ENCODE measurements around the gene ZNF592. TPM values are rescaled to one million over a fixed set of nuclear protein-coding genes. Genes with fewer than 3 reads are reported as not detected.
"Not testable (repeated sequence)": the region's sequence is repeated elsewhere in the genome, so short reads cannot be mapped to it uniquely, and the experiment has no call there.

Gene ZNF592
- polyA plus RNA-seq, 1 donor (not counting 4 experiments of a cell fraction or from before 2014, with no cell fraction given) = 4.1 TPM

GRCh38 chr15:84734794-84735479 is 13.5 kb upstream of the ZNF592 start:
- Histone ChIP-seq H3K4me1 (ENCODE audit: control insufficient read depth, extremely low read depth, insufficient read depth, low read length) (peaks cover 19% of the 10 kb centered on the region), H3K9me3 (ENCODE audit: control insufficient read depth, low read depth, low read length) (no peaks in the 10 kb centered on the region), H2AFZ (ENCODE audit: control insufficient read depth, low read length) (peak overlapping the region; percentile 80), H3K79me2 (ENCODE audit: control insufficient read depth, insufficient read depth, low read length) (no peaks in the 10 kb centered on the region), H3K36me3 (ENCODE audit: control insufficient read depth in 2 of 2, extremely low read depth in 1 of 2, insufficient read depth in 2 of 2, low read length in 2 of 2) (no peaks in the 10 kb centered on the region), H3K27ac (ENCODE audit: control insufficient read depth, insufficient read depth, low read length) (peak overlapping the region; percentile 63), H3K4me3 (ENCODE audit: control insufficient read depth in 2 of 3, extremely low read depth in 1 of 3, insufficient read depth in 2 of 3, low read depth in 1 of 3, low read length in 3 of 3) (peak overlapping the region; percentile 10 to 62 (median 37)), H3K9ac (ENCODE audit: control insufficient read depth, extremely low read depth, insufficient read depth, low read length) (peak overlapping the region; percentile 60), H4K20me1 (ENCODE audit: control insufficient read depth, extremely low read depth, insufficient read depth, low read length) (no peaks in the 10 kb centered on the region), H3K9me1 (ENCODE audit: control insufficient read depth, extremely low read depth, insufficient read depth, low read length) (no peaks in the 10 kb centered on the region), H3K27me3 (ENCODE audit: control insufficient read depth, extremely low read depth, insufficient read depth, low read length) (no peaks in the 10 kb centered on the region), H3K4me2 (ENCODE audit: control insufficient read depth, extremely low read depth, insufficient read depth, low read depth, low read length) (peak overlapping the region; percentile 93)
- FAIRE-seq (peak; percentile 55), DNase-seq (ENCODE audit: low read depth, low spot score) (peak; percentile 66)
- dilution Hi-C loops (cut with MboI; ENCODE audit: extremely low pct_ligation_motif_present, low sequenced_read_pairs) = no loop called here
- TF ChIP-seq CTCF (optimal IDR thresholded peaks at IDR 0.05 in 1 of 3, IDR thresholded peaks at IDR 0.05 in 1 of 3, conservative IDR thresholded peaks at IDR 0.05 in 1 of 3; ENCODE audit: extremely low read depth in 1 of 3, insufficient read depth in 2 of 3, low read length in 3 of 3) (no peak), EZH2 (IDR thresholded peaks at IDR 0.05; ENCODE audit: low read length) (no peak)

GRCh38 chr15:84735480-84736061 is 12.8 kb upstream of the ZNF592 start:
- peak overlapping the region; percentile 10 to 62 (median 37) for H3K4me3 ChIP-seq (ENCODE audit: control insufficient read depth in 2 of 3, extremely low read depth in 1 of 3, insufficient read depth in 2 of 3, low read depth in 1 of 3, low read length in 3 of 3)
- H3K79me2 ChIP-seq (ENCODE audit: control insufficient read depth, insufficient read depth, low read length); H3K27me3 ChIP-seq (ENCODE audit: control insufficient read depth, extremely low read depth, insufficient read depth, low read length); H3K9me3 ChIP-seq (ENCODE audit: control insufficient read depth, low read depth, low read length); FAIRE-seq; DNase-seq (ENCODE audit: low read depth, low spot score); H4K20me1 ChIP-seq (ENCODE audit: control insufficient read depth, extremely low read depth, insufficient read depth, low read length); H3K36me3 ChIP-seq (ENCODE audit: control insufficient read depth in 2 of 2, extremely low read depth in 1 of 2, insufficient read depth in 2 of 2, low read length in 2 of 2); dilution Hi-C loops (cut with MboI; ENCODE audit: extremely low pct_ligation_motif_present, low sequenced_read_pairs); H3K9me1 ChIP-seq (ENCODE audit: control insufficient read depth, extremely low read depth, insufficient read depth, low read length): not testable (repeated sequence)
- H3K4me1 ChIP-seq (ENCODE audit: control insufficient read depth, extremely low read depth, insufficient read depth, low read length) = peaks cover 19% of the 10 kb centered on the region
- H2AFZ ChIP-seq (ENCODE audit: control insufficient read depth, low read length) = peak overlapping the region; percentile 80
- H3K9ac ChIP-seq (ENCODE audit: control insufficient read depth, extremely low read depth, insufficient read depth, low read length) = peak overlapping the region; percentile 60
- H3K4me2 ChIP-seq (ENCODE audit: control insufficient read depth, extremely low read depth, insufficient read depth, low read depth, low read length) = peak overlapping the region; percentile 93
- peak overlapping the region; percentile 63 for H3K27ac ChIP-seq (ENCODE audit: control insufficient read depth, insufficient read depth, low read length)

Data from keratinocyte (primary cell).